Measurements from ENCODE around the gene SSTR3.

- TF ChIP-seq CTCF (conservative IDR thresholded peaks at IDR 0.05 in 1 of 2, IDR thresholded peaks at IDR 0.05 in 1 of 2; ENCODE audit: low read depth in 1 of 2, low read length in 2 of 2) (no peak), EZH2 (IDR thresholded peaks at IDR 0.05; ENCODE audit: low read length, missing control alignments) (no peak)
These were observed 2.4 kb upstream of the SSTR3 start for GRCh38 chr22:37214731-37215030.
